HG03135 (cell line): ENCODE measurements around the gene FYB1.
"Not testable (repeated sequence)": the region's sequence is repeated elsewhere in the genome, so short reads cannot be mapped to it uniquely, and the experiment has no call there.

ENCODE experiments used
- ATAC-seq: cut with Tn5 transposase; IDR thresholded peaks from one replicate; pipeline ENCODE4 v1.9.1; 2021; ENCODE audit warnings: mild to moderate bottlenecking, moderate library complexity; ENCODE audit not compliant: unreplicated experiment

The FYB1 gene

GRCh38 chr5:39219437-39219836 lies at the start of gene FYB1:
FYB1 (minus strand) TSS chr5:39219563; CDS start chr5:39202960, 16,603 bp downstream.
- no peak for ATAC-seq

- ATAC-seq = no peak
These were observed 47.8 kb upstream of the FYB1 start for GRCh38 chr5:39267186-39267585.

- no peak for ATAC-seq
These were observed 47.1 kb upstream of the FYB1 start for GRCh38 chr5:39266442-39266841.

- peak; percentile 93 for ATAC-seq
These were observed 45.2 kb upstream of the FYB1 start for GRCh38 chr5:39264528-39264927.

- no peak for ATAC-seq
These were observed 43.6 kb upstream of the FYB1 start for GRCh38 chr5:39262981-39263380.

- ATAC-seq = no peak
These were observed 40.7 kb upstream of the FYB1 start for GRCh38 chr5:39260095-39260494.

- no peak for ATAC-seq
These were observed 38.2 kb upstream of the FYB1 start for GRCh38 chr5:39257554-39257953.

GRCh38 chr5:39256477-39257235 lies 37.3 kb upstream of the FYB1 start:
- peak; percentile 70 for ATAC-seq

- ATAC-seq = no peak
These were observed 36.0 kb upstream of the FYB1 start for GRCh38 chr5:39255406-39255805.

GRCh38 chr5:39254671-39255070 lies 35.3 kb upstream of the FYB1 start:
- ATAC-seq = no peak

- no peak for ATAC-seq
These were observed 33.8 kb upstream of the FYB1 start for GRCh38 chr5:39253196-39253595.

GRCh38 chr5:39249564-39250274 lies 30.4 kb upstream of the FYB1 start:
- ATAC-seq = no peak

GRCh38 chr5:39249069-39249468 lies 29.7 kb upstream of the FYB1 start:
- ATAC-seq = no peak

- no peak for ATAC-seq
These were observed 21.4 kb upstream of the FYB1 start for GRCh38 chr5:39240750-39241149.

GRCh38 chr5:39238366-39239105 lies 19.2 kb upstream of the FYB1 start:
- ATAC-seq = no peak

- ATAC-seq = no peak
These were observed 17.4 kb upstream of the FYB1 start for GRCh38 chr5:39236718-39237117.

- no peak for ATAC-seq
These were observed 16.3 kb upstream of the FYB1 start for GRCh38 chr5:39235648-39236047.

- ATAC-seq = not testable (repeated sequence)
These were observed 15.1 kb upstream of the FYB1 start for GRCh38 chr5:39234494-39234893.

- ATAC-seq = no peak
These were observed 14.4 kb upstream of the FYB1 start for GRCh38 chr5:39233783-39234182.

- ATAC-seq = no peak
These were observed 12.6 kb upstream of the FYB1 start for GRCh38 chr5:39231705-39232525.

- no peak for ATAC-seq
These were observed 9.2 kb upstream of the FYB1 start for GRCh38 chr5:39228596-39228995.
